Thoracic aorta (tissue), 2 donors: ENCODE data around the gene PRXL2C. TPM values are rescaled to one million over a fixed set of nuclear protein-coding genes. Genes with fewer than 3 reads are reported as not detected.

Source experiments
- ATAC-seq: fragments of 150-250 bp; one replicate; pipeline ENCODE4 v1.8.0; 2017; ENCODE audit warnings: low read depth; ENCODE audit not compliant: insufficient number of reproducible peaks, low FRiP score
- DNase-seq: peaks from one replicate; pipeline ENCODE4 v3.0.0-alpha.2; 2020; ENCODE audit warnings: low spot score
- H3K27ac ChIP-seq, 2 donors: fragments of 200-600 bp; sonication (generic); 1 replicate in 1 of 2; 2 replicates in 1 of 2; pipeline ENCODE4 v1.5.1; 2016; ENCODE audit warnings: mild to moderate bottlenecking in 2 of 2, moderate library complexity in 2 of 2
- H3K27me3 ChIP-seq: fragments of 200-600 bp; sonication (generic); replicated peaks from 2 replicates; pipeline ENCODE4 v1.6.0; 2016; ENCODE audit warnings: mild to moderate bottlenecking; ENCODE audit not compliant: insufficient read depth
- H3K36me3 ChIP-seq: fragments of 200-600 bp; sonication (generic); one replicate; pipeline ENCODE4 v1.5.1; 2016
- H3K4me1 ChIP-seq, 2 donors: fragments of 200-600 bp; sonication (generic); 1 replicate in 1 of 2; 2 replicates in 1 of 2; pipeline versions ENCODE4 v1.5.1 to v1.6.0; 2016; ENCODE audit warnings: low read depth in 2 of 2, mild to moderate bottlenecking in 1 of 2; ENCODE audit not compliant: control insufficient read depth in 1 of 2
- H3K4me3 ChIP-seq: fragments of 200-600 bp; sonication (generic); 2 replicates; pipeline ENCODE4 v1.5.1; 2016; ENCODE audit warnings: mild to moderate bottlenecking
- H3K9me3 ChIP-seq: fragments of 200-600 bp; sonication (generic); 2 replicates; pipeline ENCODE4 v1.5.1; 2016
- total RNA-seq, 2 donors: library from RNA; depleted of rRNA; stranded (reverse); fragments of >200 nt; gene quantifications; one replicate each; pipeline versions ENCODE4 v1.1.0 to v1.2.3, GENCODE V29; 2016
- TF ChIP-seq, protein P1 (sequence below): fragments of 200-600 bp; sonication (generic); IDR thresholded peaks from one replicate; pipeline ENCODE4 v1.5.1; 2019; ENCODE audit warnings: antibody characterized with exemption

PRXL2C gene
- total RNA-seq, 2 donors from 2014 or later = 22.9 to 26.1 TPM

GRCh38 chr9:96660692-96661248 lies 5.7 kb upstream of the PRXL2C start:
- peaks cover 3 to 8% of the 10 kb centered on the region in 2 donors for H3K4me1 ChIP-seq
- no peak overlapping the region for H3K4me3 ChIP-seq
- H3K27ac ChIP-seq = no peak overlapping the region
- no peaks in the 10 kb centered on the region for H3K36me3 ChIP-seq
- DNase-seq (no peak), ATAC-seq (no peak)
- no peaks in the 10 kb centered on the region for H3K9me3 ChIP-seq
- TF ChIP-seq, protein P1, sequence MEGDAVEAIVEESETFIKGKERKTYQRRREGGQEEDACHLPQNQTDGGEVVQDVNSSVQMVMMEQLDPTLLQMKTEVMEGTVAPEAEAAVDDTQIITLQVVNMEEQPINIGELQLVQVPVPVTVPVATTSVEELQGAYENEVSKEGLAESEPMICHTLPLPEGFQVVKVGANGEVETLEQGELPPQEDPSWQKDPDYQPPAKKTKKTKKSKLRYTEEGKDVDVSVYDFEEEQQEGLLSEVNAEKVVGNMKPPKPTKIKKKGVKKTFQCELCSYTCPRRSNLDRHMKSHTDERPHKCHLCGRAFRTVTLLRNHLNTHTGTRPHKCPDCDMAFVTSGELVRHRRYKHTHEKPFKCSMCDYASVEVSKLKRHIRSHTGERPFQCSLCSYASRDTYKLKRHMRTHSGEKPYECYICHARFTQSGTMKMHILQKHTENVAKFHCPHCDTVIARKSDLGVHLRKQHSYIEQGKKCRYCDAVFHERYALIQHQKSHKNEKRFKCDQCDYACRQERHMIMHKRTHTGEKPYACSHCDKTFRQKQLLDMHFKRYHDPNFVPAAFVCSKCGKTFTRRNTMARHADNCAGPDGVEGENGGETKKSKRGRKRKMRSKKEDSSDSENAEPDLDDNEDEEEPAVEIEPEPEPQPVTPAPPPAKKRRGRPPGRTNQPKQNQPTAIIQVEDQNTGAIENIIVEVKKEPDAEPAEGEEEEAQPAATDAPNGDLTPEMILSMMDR = no peak
- no peaks in the 10 kb centered on the region for H3K27me3 ChIP-seq

DNA sequence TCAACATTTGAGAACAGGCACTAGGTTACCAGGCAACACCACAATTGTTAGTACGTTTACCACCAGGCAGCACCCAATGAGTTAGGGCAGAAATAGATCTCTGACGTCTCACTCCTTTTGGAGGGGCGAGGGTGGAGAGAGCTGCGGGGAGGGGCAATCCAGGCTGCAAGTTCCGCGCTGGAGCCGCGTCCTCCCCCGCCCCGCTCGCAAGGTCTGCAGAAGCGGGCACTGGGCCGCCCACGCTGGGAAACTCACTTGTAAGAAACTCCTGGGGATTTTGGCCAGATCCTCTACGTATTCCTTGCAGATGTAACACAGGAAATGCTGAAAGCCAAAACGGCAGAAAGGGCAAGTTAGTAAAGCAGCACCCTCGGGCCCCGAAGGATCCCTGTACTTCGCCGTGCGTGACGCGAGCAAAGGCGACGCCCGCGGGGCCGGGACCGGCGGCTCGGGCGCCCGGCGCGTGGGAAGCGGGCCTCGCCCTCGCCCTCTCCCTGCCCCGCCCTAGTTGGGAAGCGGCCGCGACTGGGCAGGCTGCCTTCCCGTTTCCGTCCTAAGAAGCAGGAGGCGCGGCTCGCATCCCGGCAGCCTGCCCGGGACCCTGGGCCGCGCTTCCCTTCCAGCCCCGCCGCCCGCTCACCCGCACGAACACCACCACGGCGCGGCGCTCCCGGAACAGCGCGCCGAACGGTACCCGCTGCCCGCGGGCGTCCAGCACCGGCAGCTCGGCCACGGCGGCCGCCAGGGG lies 493 bp downstream of the PRXL2C start:
- TF ChIP-seq, protein P1 = no peak
- DNase-seq (peak; percentile 87), ATAC-seq (peak; percentile 91)
- H3K36me3 ChIP-seq = peaks cover 16% of the 10 kb centered on the region
- H3K9me3 ChIP-seq = no peaks in the 10 kb centered on the region
- H3K27ac ChIP-seq = peak overlapping the region; percentile 96 to 97
- no peaks in the 10 kb centered on the region for H3K27me3 ChIP-seq
- peaks cover 15% of the 10 kb centered on the region in 2 donors for H3K4me1 ChIP-seq
- H3K4me3 ChIP-seq = peak overlapping the region; percentile 94

GRCh38 chr9:96651626-96652025 lies 3.5 kb downstream of the PRXL2C start:
- no peaks in the 10 kb centered on the region for H3K9me3 ChIP-seq
- peaks cover 31% of the 10 kb centered on the region for H3K36me3 ChIP-seq
- H3K4me3 ChIP-seq = no peak overlapping the region
- H3K4me1 ChIP-seq = peaks cover 15% of the 10 kb centered on the region in 2 donors
- TF ChIP-seq, protein P1 = no peak
- no peak overlapping the region for H3K27ac ChIP-seq
- ATAC-seq (no peak), DNase-seq (no peak)
- no peaks in the 10 kb centered on the region for H3K27me3 ChIP-seq

GRCh38 chr9:96649620-96650324 lies 5.3 kb downstream of the PRXL2C start:
- ATAC-seq (no peak), DNase-seq (no peak)
- Histone ChIP-seq H3K9me3 (no peaks in the 10 kb centered on the region), H3K27me3 (no peaks in the 10 kb centered on the region), H3K27ac (no peak overlapping the region), H3K36me3 (peaks cover 36% of the 10 kb centered on the region), H3K4me1 (peaks cover 6 to 11% of the 10 kb centered on the region in 2 donors), H3K4me3 (no peak overlapping the region)
- TF ChIP-seq, protein P1 = no peak
